ENCODE data around the gene CHCHD6.
A peak's percentile ranks its signal among the peaks of the same experiment; 100 is the strongest.
"Not testable (repeated sequence)": the region's sequence is repeated elsewhere in the genome, so short reads cannot be mapped to it uniquely, and the experiment has no call there.

CHCHD6 gene

GRCh38 chr3:126773167-126773566 is 69.1 kb downstream of the CHCHD6 start:
- no peak for DNase-seq

GRCh38 chr3:126773783-126774182 is 69.7 kb downstream of the CHCHD6 start:
- no peak for DNase-seq

- DNase-seq: no peak
Measured at GRCh38 chr3:126777366-126777765, 73.3 kb downstream of the CHCHD6 start.

- no peak for DNase-seq
Measured at GRCh38 chr3:126780666-126781065, 76.6 kb downstream of the CHCHD6 start.

GRCh38 chr3:126781406-126781805 is 77.4 kb downstream of the CHCHD6 start:
- DNase-seq: no peak

- DNase-seq: no peak
Measured at GRCh38 chr3:126781889-126782491, 78.0 kb downstream of the CHCHD6 start.

GRCh38 chr3:126782536-126782935 is 78.5 kb downstream of the CHCHD6 start:
- DNase-seq: peak; percentile 46

- DNase-seq: no peak
Measured at GRCh38 chr3:126784254-126784653, 80.2 kb downstream of the CHCHD6 start.

- not testable (repeated sequence) for DNase-seq
Measured at GRCh38 chr3:126791320-126791719, 87.3 kb downstream of the CHCHD6 start.

- DNase-seq: no peak
Measured at GRCh38 chr3:126792998-126793397, 89.0 kb downstream of the CHCHD6 start.

- DNase-seq: no peak
Measured at GRCh38 chr3:126797563-126797962, 93.5 kb downstream of the CHCHD6 start.

GRCh38 chr3:126798521-126798920 is 94.5 kb downstream of the CHCHD6 start:
- no peak for DNase-seq

- DNase-seq: no peak
Measured at GRCh38 chr3:126799099-126799498, 95.1 kb downstream of the CHCHD6 start.

- not testable (repeated sequence) for DNase-seq
Measured at GRCh38 chr3:126801312-126801711, 97.3 kb downstream of the CHCHD6 start.

- no peak for DNase-seq
Measured at GRCh38 chr3:126807795-126808194, 103.8 kb downstream of the CHCHD6 start.

GRCh38 chr3:126811530-126811929 is 107.5 kb downstream of the CHCHD6 start:
- DNase-seq: no peak

GRCh38 chr3:126816298-126816697 is 112.3 kb downstream of the CHCHD6 start:
- DNase-seq: no peak

GRCh38 chr3:126816986-126817777 is 113.1 kb downstream of the CHCHD6 start:
- DNase-seq: no peak

- DNase-seq: no peak
Measured at GRCh38 chr3:126817781-126818180, 113.7 kb downstream of the CHCHD6 start.

GRCh38 chr3:126818400-126819095 is 114.5 kb downstream of the CHCHD6 start:
- no peak for DNase-seq

GRCh38 chr3:126826693-126827092 is 122.7 kb downstream of the CHCHD6 start:
- no peak for DNase-seq

- DNase-seq: no peak
Measured at GRCh38 chr3:126827121-126827520, 123.1 kb downstream of the CHCHD6 start.

- no peak for DNase-seq
Measured at GRCh38 chr3:126828306-126828705, 124.3 kb downstream of the CHCHD6 start.

- no peak for DNase-seq
Measured at GRCh38 chr3:126832933-126833332, 128.9 kb downstream of the CHCHD6 start.

Measured in T1000 (cell line).